HG03571 (cell line): ENCODE data around the gene LMO4.

Source experiments
- ATAC-seq: cut with Tn5 transposase; IDR thresholded peaks from one replicate; pipeline ENCODE4 v1.9.1; 2021; ENCODE audit not compliant: unreplicated experiment

The LMO4 gene, protein sequence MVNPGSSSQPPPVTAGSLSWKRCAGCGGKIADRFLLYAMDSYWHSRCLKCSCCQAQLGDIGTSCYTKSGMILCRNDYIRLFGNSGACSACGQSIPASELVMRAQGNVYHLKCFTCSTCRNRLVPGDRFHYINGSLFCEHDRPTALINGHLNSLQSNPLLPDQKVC

DNA sequence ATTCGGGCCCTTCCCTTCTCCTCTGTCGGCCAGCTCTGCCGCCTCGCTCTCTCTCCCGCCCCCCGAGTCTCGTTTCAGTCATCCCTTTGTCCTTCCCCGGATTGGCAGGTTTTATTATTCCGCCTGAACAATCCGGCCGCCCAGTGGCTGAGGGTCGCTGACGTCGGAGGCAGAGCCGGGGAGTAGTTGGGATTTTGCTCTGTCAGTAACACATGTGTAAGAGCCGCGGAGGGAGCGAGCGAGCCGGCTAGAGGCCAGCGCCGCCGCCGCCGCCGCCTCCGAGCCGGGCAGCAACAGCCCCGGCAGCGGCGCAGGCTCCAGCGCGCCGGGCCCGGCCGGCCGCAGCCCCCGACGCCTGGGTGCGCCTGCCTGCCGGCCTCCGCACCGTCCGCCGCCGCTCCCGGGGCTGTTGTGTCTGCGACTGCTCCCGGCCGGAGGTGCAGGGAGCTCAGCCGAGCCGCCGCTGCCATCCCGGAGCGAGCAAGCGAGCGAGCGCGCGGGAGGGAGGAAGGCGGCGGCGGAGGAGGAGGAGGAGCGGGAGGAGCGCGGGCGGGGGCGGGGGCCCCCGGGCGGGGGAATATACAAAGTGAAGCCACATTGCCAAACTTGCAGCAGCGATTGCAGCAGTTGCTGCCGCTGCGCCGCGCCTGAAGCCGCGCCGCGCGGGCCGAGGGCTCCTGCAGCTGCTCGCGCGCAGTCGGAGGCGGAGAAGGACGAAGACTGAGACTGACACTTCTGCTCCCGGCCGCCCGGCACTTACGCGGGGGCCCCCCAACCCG lies at the start of gene LMO4:
Gene LMO4 (plus strand): TSS at position 609 of the 779 bp plus-strand sequence. CDS start 3,136 bp downstream, outside the sequence.
- peak; percentile 83 for ATAC-seq

DNA sequence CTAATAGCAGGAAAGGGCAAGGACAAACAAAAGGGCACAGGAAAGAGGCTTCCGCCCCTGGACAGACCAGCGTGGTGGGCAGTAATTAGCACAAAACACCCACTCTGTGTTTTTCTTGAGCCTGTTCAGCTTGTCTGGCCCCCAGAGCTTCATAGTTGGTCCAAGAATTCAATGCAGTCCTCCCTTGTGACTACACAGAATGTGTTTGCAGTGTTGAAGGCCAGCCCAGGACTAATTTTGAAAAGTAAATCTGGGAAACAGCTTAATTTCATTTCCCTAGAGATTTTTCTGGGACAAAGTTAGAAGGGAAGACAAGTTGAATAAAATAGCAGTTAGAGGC lies 49.2 kb upstream of the LMO4 start:
- no peak for ATAC-seq

DNA sequence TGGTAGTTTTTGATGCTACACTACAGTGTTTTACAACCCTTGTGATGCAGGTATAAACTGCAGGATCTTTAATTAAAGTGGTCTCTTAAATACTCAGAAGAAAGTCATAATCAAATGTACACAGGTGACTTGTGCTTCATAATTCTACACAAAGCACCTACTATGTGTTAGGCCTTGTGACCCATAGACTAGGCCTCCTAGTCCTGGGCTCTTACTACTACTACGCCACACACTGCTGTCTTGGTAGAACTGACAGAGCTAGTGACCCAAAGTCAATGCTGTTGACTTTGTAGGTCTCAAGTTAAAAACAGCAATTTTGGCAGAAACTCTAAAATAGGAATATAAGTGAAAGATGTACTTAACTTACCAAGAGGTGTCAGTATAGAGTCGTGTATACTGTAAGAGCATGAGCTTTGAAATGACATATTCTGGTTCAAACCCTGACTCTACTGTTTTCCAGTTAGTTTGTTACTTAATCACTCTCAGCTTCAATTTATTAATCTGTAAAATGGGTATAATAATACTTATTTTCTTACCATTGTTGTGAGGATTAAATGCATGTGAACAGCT lies 48.6 kb upstream of the LMO4 start:
- no peak for ATAC-seq

DNA sequence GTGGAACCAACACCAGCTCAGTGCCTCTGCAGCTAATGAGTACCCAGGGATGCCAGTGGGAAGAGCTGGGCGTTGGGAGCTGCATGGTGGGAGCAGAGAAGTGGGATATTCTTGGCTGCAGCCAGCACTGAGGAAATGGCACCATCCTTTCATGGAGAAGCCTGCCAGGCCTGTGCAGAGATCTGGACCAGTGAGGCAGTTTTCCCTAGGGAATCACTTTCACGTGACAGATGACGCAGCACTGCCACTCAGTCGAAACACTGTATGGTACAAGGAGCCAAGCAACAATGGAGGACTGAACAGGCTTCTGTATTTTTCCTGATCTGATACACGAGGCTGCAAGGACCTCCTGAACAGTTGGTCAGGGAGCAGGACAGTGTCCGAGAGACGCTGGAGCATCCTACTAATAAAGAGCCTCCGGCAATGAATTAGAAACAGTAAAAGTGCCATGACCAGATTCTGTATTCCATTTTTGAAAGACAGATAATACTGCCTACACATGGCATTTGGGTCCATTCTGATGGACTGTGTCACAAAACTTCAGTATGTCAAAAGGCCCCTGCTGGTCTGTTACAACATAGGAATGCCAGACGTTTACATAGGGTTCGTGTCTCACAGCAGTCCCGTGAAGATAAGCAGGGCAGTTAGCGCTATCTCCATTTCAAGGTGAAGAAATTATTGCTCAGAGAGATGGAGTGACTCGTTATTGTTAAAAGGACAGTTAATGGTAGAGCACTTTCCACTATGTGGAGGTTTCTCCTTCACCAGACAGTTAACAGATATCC lies 44.0 kb upstream of the LMO4 start:
- no peak for ATAC-seq

DNA sequence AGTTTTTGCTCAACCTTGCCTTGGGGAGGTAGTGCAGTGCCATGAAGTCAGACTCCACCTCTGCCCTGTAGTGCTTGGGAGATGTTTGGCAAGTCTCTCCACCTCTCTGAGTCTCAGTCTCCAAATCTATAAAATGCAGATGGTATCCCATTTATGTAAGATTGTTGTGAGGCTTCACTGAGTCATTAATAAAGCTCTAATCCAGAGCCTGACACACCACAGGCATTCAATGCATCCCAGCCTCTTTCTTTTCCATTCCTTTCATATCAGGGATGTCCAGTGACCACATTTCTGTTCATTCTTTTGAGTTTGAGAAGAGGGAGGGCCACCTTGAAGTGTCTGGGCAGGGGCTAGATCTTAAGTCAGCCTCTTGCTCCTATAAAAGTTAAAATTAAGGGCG lies 37.6 kb upstream of the LMO4 start:
- ATAC-seq: no peak

DNA sequence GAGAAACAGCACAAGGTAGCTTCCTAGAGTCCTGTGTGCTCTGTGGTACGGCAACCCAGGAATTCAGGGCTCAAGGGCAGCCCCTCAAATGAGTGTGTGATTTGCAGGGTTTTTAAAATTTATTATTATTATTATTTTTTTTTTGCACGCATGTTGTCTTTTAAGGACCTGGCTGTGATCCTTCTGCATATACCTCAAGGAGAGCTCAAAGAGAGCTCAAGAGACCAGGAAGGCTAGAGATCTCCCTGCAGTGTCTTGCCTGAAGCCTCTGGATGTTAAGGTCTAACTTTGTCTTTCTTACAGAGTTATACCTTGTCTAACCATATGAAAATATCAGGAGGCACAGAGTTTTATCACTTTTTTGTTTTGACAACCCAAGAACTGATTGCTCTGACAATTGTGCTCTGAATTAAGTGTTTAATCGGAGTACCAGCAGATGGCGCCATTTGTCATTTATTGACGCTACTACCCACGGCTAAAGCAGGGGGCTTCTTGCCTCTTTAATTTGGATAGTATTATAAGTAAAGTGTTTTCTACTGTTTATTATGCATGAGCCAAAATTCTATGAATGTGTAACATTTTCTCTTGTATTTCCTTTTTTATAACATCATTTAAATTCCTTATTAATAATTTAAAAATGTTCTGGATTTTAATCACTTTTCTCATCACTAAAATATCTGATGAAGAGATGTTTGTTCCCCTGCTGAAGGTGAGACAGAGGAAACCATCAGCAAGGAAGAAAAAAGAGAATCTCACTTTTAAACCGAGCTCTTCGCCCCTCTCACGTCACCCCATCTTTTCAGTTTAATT lies 35.8 kb upstream of the LMO4 start:
- ATAC-seq: peak; percentile 55

DNA sequence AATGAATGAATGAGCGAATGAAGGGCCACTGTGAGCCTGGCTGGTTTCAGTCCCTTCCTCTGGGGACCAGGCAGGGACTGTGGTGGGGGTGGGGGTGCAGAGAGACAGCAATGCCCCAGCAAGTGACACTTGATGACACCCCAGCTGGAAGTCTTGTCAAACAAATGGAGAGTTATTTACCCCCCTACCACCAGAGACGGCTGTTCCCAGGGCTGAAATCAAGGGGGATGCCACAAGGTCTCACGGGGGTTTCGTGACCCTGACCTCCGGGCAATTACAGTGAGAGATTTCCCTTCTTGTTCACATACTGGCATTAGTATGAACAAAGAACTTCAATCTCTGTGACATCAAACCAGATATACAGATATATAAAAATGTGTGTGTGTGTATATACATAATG lies 34.0 kb upstream of the LMO4 start:
- no peak for ATAC-seq

DNA sequence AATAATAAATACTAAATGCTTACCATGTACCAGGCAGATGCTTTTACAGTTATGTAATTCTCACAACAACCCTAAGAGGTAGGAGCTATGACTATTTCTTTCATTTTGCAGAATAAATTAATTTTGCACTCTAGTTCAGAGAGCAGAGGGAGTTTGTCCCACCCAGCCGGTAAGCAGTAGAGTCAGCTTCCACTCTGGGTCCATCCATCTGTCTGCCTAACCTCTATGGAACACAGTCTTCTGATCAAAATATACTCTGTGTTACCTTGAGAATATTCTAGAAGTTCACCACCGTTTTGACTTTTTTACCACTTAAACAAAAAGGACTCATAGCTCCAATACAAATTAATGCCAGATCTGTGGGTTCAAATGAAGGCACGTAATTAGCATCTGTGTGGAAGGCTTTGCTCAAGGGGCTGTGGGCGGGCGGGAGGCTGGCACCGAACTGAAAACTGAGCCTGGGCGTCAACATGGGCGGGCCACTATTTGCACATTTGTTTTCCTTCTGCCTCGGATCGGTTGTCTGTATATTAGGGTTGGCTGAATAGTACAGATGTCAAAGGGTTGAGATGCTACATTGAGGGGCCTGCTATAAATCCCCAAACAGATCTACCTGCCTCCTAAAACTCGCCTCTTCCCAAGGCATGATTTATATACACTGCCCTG lies 33.1 kb upstream of the LMO4 start:
- ATAC-seq: no peak

DNA sequence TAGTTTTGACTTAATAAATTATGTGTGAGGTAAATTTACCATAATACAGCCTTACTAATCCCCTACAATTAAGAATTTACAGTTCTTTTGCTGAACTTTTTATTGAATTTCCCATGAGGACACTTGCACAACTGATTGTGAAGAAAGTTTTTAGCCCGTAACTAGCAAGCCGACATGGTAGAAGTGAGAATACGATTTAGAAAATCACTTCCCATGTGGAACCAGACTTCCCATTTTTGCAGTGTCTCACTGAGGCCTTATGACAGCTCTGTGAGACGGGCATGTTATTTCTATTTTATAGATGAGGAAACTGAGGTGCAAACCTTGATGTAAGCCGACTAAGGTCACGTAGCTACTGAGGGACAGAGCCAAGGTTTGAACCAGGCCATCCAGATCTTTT lies 32.5 kb upstream of the LMO4 start:
- ATAC-seq: no peak

DNA sequence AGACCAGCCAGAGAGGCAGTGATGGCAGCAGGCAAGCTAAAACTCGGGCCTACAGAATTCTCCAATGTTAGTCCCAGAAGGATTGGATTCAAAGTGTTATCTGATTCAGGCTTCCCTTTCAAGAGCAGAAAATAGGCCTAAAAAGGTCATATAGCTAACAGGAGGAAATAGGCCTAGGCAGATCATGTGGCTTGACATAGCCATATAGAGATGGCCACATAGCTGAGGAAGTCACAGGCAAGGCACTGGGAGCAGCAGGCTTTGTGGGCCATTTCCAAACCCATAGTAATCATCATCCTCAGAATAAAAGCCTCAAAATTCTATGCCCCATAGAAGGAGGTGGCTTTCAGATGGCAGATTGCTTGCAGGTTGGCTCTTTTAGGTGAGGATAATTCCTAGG lies 29.0 kb upstream of the LMO4 start:
- no peak for ATAC-seq

DNA sequence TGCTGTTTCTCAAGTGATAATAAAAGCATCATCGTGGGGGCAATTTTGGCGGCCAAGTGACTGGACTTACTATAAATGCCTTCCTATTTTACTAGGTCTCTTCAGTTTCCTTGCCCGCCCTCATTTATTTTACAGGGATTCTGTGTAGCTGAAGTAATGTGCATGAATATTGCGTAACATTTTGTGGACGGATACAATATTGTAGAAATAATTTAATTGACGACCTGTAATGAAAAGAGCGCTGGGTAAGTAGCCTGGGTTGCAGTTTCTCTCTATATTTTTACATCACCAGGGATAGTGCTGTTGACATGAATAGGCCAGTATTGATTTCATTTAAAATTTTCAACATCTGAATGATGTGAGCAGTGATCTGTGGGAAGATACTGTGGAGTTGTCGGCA lies 28.1 kb upstream of the LMO4 start:
- ATAC-seq: no peak

DNA sequence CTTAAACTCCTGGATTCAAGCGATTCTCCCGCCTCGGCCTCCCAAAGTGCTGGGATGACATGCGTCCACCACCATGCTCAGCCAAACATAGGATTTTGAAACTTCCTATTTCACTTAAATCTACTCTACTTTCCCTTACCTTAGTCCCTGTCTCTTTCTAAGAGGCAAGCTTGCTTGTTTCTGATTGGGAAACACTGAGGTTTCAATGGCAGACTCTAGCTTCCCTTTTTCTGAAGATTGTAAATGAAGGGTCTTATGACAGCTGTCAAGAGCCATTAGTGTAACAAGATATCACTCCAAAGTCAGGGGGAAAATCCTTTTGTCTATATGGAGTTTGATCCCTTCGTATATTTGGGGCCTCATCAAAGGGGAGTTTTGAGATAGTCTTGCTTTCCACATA lies 23.5 kb upstream of the LMO4 start:
- no peak for ATAC-seq

DNA sequence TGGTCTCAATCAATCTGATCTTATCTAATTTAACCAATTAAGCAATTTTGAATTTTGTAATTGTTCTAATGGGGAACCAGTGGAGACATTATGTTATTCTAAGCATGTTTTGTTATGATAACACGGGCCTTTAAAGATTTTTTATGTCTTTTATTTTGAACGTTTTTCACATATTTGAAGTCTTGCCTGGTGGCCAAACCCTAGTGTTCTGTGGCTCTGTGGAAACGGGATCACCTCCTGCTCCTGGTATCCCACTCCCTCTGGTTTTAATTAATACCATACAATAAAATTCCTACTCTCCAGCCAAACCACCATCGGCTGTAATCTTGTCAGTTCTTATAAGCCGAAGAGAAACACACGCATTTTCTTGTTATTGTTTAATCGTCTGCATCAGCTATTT lies 22.9 kb upstream of the LMO4 start:
- ATAC-seq: no peak

DNA sequence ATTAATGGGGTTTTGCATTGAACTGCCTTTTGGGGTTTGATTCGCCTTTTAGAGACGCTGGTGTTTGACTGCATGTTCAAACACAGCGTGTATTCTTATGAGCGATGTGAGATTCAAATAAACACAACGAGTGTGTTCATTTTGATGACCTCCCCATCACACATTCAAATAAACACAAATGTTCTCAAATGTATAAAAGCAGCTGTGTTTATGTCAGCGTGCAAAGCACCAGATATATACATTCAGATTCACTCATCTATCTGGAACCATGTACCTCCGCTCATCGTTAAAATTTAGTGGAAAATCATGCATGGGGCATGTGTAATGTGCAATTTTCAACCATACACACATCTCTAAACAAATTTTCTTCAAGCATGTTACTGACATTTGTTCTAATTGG lies 21.4 kb upstream of the LMO4 start:
- ATAC-seq: no peak

DNA sequence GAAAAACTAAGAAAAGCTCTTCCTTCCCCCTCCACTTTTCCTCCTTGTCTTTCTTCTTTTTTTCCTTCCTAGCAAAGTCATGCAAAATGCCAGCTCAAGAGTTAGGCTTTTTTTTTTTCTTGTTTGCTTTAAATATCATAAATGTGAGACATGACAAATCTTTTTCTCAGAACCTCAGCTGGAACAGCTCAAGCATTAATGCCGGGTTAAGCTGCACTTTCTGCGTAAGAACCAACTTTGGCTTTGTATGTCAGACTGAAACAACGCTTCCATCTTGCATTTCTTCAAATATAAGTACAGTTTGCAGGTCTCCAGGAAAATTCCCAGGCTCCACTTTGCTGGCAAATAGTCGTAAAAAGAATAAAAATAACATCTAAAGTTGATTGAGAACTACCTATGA lies 20.7 kb upstream of the LMO4 start:
- ATAC-seq: no peak

DNA sequence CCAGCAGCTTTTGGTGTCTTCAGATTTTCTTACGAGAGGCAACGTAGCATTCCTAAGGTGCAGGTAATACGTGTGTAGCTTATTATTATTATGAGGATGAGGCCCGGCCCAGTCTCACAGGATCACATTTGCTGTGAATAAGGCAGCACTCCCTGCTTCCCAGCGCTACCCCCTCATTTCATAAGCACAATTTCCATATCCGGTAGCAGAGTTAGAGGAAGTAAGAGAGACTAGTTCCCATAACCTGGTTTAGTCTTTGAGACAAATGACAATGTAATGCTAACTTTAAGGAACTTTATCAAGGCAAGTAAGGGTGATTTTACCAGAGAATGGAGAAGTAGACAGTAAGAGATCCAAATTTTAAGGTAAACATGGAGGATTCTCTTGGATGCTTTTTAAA lies 14.6 kb upstream of the LMO4 start:
- no peak for ATAC-seq

DNA sequence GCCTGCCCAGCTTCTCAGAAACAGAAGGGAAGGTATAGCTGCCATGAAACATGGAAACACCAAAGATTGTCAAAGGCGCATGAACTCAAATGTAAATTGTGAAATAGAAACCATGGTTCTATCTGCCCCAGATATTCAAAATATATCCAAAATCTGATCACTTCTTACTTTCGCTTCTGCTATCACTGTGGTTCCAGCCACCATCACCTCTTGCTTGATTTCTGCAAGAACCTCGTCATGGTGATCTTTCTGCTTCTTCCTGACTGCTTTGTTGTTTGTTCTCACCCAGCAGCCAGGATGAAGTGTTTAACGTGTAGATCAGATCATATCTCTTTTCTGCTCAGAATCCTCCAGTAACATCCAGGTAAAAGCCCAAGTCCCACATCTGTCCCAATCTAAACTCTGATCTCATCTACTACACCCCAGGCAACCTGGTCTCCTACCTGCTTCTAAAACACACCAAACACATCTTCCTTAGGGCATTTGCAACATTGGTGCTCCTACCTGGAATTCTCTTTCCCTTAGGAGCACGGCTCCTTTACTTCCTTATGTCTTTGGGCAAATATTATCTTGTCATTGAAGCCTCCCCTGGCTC lies 10.5 kb upstream of the LMO4 start:
- no peak for ATAC-seq

DNA sequence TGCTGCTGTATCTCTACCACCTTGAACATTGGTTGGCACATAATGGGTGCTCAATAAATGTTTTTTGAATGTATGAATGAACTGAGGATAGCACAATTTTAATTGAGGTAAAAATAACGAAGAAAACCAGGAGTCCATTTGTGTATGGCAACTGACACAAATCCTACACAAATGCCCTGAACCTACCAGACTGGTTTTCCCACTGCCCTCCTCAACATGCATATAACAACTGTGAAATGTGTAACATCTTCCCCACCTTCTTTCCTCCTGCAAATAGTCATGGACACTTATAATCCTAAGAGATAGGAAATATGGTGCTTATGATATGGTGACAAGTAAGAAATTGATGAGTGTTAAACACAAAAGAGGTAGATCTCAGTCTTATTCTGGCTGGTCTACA lies 9.9 kb upstream of the LMO4 start:
- no peak for ATAC-seq

DNA sequence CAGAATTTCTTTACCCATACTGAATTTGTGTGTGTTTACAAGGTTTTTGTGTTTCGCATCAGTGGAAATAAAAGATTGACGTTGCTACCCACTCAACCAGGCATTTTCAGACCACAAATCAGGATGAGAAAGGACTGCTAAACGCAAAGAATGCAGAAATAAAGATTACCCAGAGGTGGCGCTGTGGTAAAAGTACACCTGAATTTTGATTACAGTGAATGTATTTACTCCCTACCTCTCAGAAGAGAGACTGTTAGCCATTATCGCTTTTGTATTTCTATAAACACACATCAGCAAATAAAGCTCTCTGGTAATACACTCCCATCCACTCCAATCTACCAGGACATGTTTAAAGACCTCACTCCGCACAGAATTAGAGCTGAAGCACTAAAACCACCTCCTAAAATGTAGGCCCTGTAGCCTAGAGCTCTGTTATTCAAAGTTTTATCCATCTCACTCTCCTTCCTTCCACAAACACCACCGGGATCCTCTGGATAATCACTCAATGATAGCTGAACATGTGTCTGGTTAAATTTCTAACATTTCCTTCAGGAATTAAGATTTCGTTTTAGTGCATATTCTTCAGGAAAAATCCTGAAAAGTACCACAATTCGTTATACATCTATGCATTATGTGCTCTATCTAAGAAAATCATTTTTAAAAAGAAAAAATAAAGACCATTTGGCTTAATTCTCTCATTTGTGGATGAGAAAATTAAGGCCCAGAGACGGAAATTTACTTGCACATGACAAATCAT lies 2.5 kb upstream of the LMO4 start:
- no peak for ATAC-seq
